OCI-LY3 (cell line): ENCODE data around the gene INTS11.

ENCODE experiments used
- CTCF ChIP-seq: fragments of 200-600, 300-600 bp; sonication (generic); IDR thresholded peaks from 2 replicates; pipeline ENCODE4 v1.5.1; 2014; ENCODE audit warnings: antibody characterized with exemption, low read length, low read depth
- EZH2phosphoT487 ChIP-seq: fragments of 200-600 bp; shearing (Covaris generic); IDR thresholded peaks from 2 replicates; pipeline ENCODE4 v1.6.1; 2018; ENCODE audit warnings: antibody characterized with exemption, mixed run types, low read depth

DNA sequence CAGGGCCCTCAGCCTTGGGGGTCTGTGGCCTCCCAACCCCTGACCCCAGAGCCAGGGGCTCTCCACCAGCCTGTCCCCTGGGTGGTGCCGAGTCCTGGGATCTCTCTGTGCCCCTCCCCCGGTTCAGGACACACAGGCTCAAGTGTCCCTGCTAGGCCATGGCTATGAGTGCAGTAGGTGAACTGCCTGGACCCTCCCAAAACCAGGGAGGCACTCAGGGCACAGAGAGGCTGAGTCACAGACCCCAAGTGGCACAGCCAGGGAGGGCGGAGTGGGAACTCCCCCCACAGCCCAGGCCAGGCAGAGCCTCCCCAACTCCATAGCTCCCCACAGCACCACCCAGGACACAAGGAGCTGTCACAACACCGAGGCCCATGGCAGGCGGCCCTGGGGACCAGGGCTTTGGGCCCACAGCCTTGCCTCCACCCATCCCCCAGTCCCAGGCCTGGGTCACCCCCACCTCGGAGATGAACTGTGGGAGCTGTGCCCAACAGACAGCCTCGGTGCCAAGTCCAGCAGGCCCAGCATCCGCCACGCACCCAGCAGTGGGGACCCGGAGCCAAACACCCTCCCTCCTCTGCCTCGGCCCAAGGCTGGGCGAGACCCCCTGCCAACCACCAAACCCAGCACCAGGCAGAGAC, 21.5 kb upstream of the INTS11 start:
- no peak for TF ChIP-seq CTCF
- TF ChIP-seq EZH2phosphoT487, result no peak
